Activated CD4-positive, alpha-beta memory T cell treated with anti-CD3 and anti-CD28 coated beads for 36 hours (primary cell): ENCODE measurements around the gene ARHGEF37. TPM values are rescaled to one million over a fixed set of nuclear protein-coding genes. Genes with fewer than 3 reads are reported as not detected.
"Not testable (repeated sequence)": the region's sequence is repeated elsewhere in the genome, so short reads cannot be mapped to it uniquely, and the experiment has no call there.

Experiments used
- CTCF ChIA-PET: fragments of 350-600 bp; sonication (Branson Sonifier 250); formaldehyde crosslinking; loops from one replicate; lab custom pipeline; 2021; ENCODE audit warnings: antibody characterized with exemption, inconsistent platforms; lab: Charles Lee
- POLR2A ChIA-PET: fragments of 350-600 bp; sonication (Branson Sonifier 250); formaldehyde crosslinking; loops from one replicate; lab custom pipeline; 2021; ENCODE audit warnings: antibody characterized with exemption; lab: Charles Lee
- DNase-seq: peaks from one replicate; pipeline ENCODE4 v3.0.0-alpha.2; 2020
- H3K27ac Mint-ChIP-seq: one replicate; pipeline ENCODE4 v1.8.0; 2021; ENCODE audit warnings: mixed read lengths
- H3K27me3 Mint-ChIP-seq: one replicate; pipeline ENCODE4 v1.8.0; 2021; ENCODE audit warnings: mixed read lengths
- H3K36me3 Mint-ChIP-seq: one replicate; pipeline ENCODE4 v1.8.0; 2021; ENCODE audit warnings: mixed read lengths
- H3K4me1 Mint-ChIP-seq: one replicate; pipeline ENCODE4 v1.8.0; 2021; ENCODE audit warnings: low read depth, mixed read lengths
- H3K4me3 Mint-ChIP-seq: one replicate; pipeline ENCODE4 v1.8.0; 2021; ENCODE audit warnings: mild to moderate bottlenecking, mixed read lengths
- H3K9me3 Mint-ChIP-seq: one replicate; pipeline ENCODE4 v1.8.0; 2021; ENCODE audit warnings: mixed read lengths
- intact Hi-C: fragments of 100-400 bp; cut with micrococcal nuclease; formaldehyde crosslinking; loops from one replicate; pipeline ENCODE4 v1.15.1; 2023
- total RNA-seq, 2 experiments: library from RNA; stranded (reverse); gene quantifications; one replicate each; pipeline ENCODE4 v1.2.3, GENCODE V29; 2021

ARHGEF37 gene
- total RNA-seq, 2 experiments from 2014 or later = 0.69 to 0.77 TPM

DNA sequence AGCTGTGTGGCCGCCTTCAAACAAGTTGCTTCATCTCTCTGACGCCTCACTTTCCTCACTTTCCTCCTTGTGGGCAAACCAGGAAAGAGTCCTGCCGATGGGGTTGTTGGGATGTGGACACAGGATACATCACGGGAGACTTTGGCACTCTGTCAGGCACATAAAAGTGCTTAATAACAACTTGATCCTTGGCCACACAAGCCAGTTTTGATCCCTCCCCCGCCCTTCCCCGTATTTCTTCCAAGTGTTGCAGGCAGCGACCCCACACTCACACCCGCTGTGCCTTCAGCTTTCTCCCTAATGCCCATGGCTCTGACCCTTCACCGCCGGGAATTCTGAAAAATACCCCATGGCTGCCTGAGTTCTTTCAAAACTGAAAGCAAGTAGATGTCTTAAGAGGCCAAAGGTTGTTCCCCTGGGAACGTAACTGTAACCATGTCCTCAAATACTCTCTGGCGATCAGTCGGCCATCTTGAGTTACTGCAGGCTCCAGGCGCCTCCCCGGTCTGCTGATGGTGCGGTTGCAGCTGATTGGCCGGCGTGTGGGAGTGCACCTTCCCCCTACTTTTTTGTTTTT lies 59.8 kb downstream of the ARHGEF37 start:
- no peaks in the 10 kb centered on the region for H3K36me3 Mint-ChIP-seq
- no peaks in the 10 kb centered on the region for H3K27me3 Mint-ChIP-seq
- ChIA-PET CTCF (interaction anchor here (1.1 to 16.8 kb wide), 3 partner anchors 8 to 190 kb away, joined by 3 to 239 read pairs (median 5); no protein-coding TSS in a partner anchor), POLR2A (no interaction called here)
- intact Hi-C loops = no loop called here
- no peaks in the 10 kb centered on the region for H3K9me3 Mint-ChIP-seq
- H3K27ac Mint-ChIP-seq = no peak overlapping the region
- H3K4me1 Mint-ChIP-seq = no peaks in the 10 kb centered on the region
- DNase-seq = no peak
- H3K4me3 Mint-ChIP-seq = no peak overlapping the region

DNA sequence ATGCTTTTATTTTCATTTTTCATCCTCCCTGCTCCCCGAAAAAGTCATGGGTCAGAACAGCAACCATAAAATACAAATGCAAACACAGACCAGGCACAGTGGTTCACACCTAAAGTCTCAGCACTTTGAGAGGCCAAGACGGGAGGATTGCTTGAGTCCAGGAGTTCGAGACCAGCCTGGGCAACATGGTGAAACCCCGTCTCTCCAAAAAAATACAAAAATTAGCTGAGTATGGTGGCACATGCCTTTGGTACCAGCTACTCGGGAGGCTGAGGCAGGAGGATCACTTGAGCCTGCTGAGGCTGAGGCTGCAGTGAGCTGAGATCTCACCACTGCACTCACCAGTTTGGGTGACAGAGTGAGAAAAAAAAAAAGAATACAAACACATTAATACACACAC lies 60.3 kb downstream of the ARHGEF37 start:
- CTCF ChIA-PET = interaction anchor here (0.7 to 16.8 kb wide), 3 partner anchors 15 to 189 kb away, joined by 3 to 239 read pairs (median 3); no protein-coding TSS in a partner anchor
- Mint-ChIP-seq H3K27ac (no peak overlapping the region), H3K4me1 (peaks cover 3% of the 10 kb centered on the region), H3K4me3 (no peak overlapping the region), H3K9me3 (no peaks in the 10 kb centered on the region), H3K27me3 (no peaks in the 10 kb centered on the region), H3K36me3 (no peaks in the 10 kb centered on the region)
- no peak for DNase-seq
- intact Hi-C loops = no loop called here
- POLR2A ChIA-PET = no interaction called here

DNA sequence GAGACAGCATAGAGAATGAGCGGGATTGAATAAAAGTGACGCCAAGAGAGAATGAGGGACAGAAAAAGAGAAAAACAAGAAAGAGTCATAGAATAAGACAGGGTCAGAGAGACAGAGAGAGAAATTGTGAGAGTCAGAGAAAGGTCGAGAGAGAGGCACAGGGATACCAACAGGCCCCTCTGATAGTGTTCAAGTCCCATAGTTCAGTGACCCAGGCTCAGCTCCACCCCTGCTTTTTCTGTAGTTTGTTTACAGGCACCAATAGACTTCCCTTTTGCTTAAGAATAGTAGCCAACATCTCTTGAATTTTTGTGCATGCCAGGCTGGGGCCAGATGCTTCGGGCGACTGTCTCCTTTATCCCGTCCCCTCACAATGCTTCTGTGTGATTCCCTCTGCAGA lies 62.5 kb downstream of the ARHGEF37 start:
- intact Hi-C loops = no loop called here
- Mint-ChIP-seq H3K9me3 (no peaks in the 10 kb centered on the region), H3K4me3 (no peak overlapping the region), H3K27ac (no peak overlapping the region), H3K4me1 (peaks cover 6% of the 10 kb centered on the region), H3K36me3 (no peaks in the 10 kb centered on the region), H3K27me3 (no peaks in the 10 kb centered on the region)
- POLR2A ChIA-PET = no interaction called here
- CTCF ChIA-PET = interaction anchor here (1.6 to 16.8 kb wide), 4 partner anchors 13 to 347 kb away, joined by 3 to 239 read pairs (median 5); no protein-coding TSS in a partner anchor
- DNase-seq = no peak

DNA sequence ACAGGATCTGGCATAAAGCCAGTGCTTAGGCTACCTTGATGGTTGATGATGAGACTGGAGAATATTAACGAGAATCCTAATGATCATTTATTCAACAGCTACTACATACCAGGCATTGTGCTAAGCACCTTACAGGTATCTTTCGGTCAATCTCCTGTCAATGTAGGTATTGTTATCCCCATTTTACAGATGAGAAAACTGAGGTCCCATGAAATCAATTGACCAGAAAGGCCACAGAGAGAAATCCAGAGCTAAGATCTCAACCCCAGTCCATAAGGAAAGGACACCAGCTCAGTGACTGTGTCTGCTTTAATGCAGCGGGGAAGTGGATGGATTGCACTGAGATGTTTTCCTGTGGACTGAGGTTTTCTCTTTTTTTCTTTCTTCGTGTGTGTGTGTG lies 63.3 kb downstream of the ARHGEF37 start:
- no peak for DNase-seq
- H3K36me3 Mint-ChIP-seq = no peaks in the 10 kb centered on the region
- no peaks in the 10 kb centered on the region for H3K9me3 Mint-ChIP-seq
- ChIA-PET CTCF (interaction anchor here (1.8 to 16.8 kb wide), 4 partner anchors 8 to 346 kb away, joined by 4 to 239 read pairs (median 8); no protein-coding TSS in a partner anchor), POLR2A (no interaction called here)
- H3K4me3 Mint-ChIP-seq = no peak overlapping the region
- no peak overlapping the region for H3K27ac Mint-ChIP-seq
- H3K4me1 Mint-ChIP-seq = peaks cover 6% of the 10 kb centered on the region
- no peaks in the 10 kb centered on the region for H3K27me3 Mint-ChIP-seq
- intact Hi-C loops = loop anchor here (5.0 kb wide), 1 partner anchor 358 kb away; the partner anchor contains the start of genes HMGXB3 and TIGD6

DNA sequence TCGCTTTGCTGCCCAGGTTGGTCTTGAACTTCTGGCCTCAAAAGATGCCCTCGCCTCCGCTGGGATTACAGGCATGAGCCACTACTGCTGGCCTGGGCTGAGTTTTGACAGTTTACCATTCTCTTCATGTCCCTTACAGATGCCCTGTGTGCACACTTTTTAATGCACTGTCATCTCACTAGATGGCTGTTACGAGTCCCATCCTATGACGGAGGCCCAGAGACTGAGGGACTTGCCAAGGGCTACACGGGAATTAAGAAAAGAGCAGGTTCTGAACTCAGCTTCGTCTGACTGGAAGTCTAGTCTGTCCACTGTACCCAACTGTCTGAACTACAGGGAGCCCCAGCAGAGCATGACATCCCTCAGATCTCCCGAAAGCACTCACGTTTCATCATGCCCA lies 63.9 kb downstream of the ARHGEF37 start:
- no peaks in the 10 kb centered on the region for H3K9me3 Mint-ChIP-seq
- no peaks in the 10 kb centered on the region for H3K36me3 Mint-ChIP-seq
- peaks cover 6% of the 10 kb centered on the region for H3K4me1 Mint-ChIP-seq
- CTCF ChIA-PET = interaction anchor here (1.1 to 16.8 kb wide), 3 partner anchors 9 to 186 kb away, joined by 5 to 239 read pairs (median 9); no protein-coding TSS in a partner anchor
- DNase-seq = no peak
- H3K27ac Mint-ChIP-seq = no peak overlapping the region
- intact Hi-C loops = loop anchor here (5.0 kb wide), 1 partner anchor 357 kb away; the partner anchor contains the start of genes HMGXB3 and TIGD6
- POLR2A ChIA-PET = no interaction called here
- no peaks in the 10 kb centered on the region for H3K27me3 Mint-ChIP-seq
- no peak overlapping the region for H3K4me3 Mint-ChIP-seq

DNA sequence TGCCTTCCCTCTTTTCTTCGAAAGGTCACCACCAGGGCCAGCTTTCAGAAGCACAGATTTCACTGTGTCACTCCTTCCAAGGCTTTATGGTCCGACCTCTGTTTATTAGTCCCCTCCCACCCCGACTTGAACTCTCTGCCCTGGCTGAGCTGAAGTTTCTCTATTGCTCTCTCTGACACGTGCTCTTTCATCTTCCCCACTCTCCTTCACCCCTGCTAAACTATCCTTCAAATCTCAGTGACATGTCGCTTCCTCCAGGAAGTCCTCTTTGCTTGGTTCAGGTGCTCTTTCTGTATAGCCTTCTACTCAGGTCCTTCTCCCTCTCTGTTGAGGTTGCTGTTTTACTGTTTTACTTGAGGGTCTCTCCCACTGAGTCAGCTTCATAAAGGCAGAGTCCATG lies 64.4 kb downstream of the ARHGEF37 start:
- POLR2A ChIA-PET = no interaction called here
- DNase-seq = no peak
- intact Hi-C loops = loop anchor here (5.0 kb wide), 1 partner anchor 357 kb away; the partner anchor contains the start of genes HMGXB3 and TIGD6
- Mint-ChIP-seq H3K4me3 (no peak overlapping the region), H3K27me3 (no peaks in the 10 kb centered on the region), H3K36me3 (no peaks in the 10 kb centered on the region), H3K4me1 (peaks cover 6% of the 10 kb centered on the region), H3K27ac (no peak overlapping the region), H3K9me3 (no peaks in the 10 kb centered on the region)
- CTCF ChIA-PET = interaction anchor here (1.1 to 16.8 kb wide), 4 partner anchors 9 to 185 kb away, joined by 4 to 239 read pairs (median 7); no protein-coding TSS in a partner anchor

DNA sequence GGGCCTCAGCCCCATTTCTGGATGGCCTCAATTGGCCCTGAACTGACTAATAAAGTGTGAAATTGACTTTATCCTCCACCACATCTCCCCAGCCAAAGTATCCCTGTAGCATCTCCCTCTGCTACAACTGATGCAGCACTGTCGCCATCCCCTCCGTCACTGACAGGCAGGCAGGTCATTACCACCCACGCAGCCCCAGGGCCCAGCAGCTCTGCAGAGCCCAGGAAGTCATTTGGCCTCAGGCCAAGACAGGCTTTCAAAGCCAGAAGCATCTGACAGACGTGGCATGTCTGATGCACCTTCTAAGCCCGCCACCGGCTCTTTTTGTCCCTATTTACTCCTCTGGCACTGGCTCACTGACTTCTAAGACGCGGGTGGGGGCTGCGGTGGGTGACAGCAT lies 65.3 kb downstream of the ARHGEF37 start:
- Mint-ChIP-seq H3K27ac (no peak overlapping the region), H3K4me1 (peaks cover 6% of the 10 kb centered on the region), H3K9me3 (no peaks in the 10 kb centered on the region), H3K4me3 (no peak overlapping the region), H3K27me3 (no peaks in the 10 kb centered on the region), H3K36me3 (no peaks in the 10 kb centered on the region)
- intact Hi-C loops = loop anchor here (5.0 kb wide), 1 partner anchor 356 kb away; the partner anchor contains the start of genes HMGXB3 and TIGD6
- CTCF ChIA-PET = interaction anchor here (1.1 to 16.8 kb wide), 4 partner anchors 10 to 184 kb away, joined by 4 to 239 read pairs (median 7); no protein-coding TSS in a partner anchor
- DNase-seq = peak; percentile 63
- POLR2A ChIA-PET = no interaction called here

DNA sequence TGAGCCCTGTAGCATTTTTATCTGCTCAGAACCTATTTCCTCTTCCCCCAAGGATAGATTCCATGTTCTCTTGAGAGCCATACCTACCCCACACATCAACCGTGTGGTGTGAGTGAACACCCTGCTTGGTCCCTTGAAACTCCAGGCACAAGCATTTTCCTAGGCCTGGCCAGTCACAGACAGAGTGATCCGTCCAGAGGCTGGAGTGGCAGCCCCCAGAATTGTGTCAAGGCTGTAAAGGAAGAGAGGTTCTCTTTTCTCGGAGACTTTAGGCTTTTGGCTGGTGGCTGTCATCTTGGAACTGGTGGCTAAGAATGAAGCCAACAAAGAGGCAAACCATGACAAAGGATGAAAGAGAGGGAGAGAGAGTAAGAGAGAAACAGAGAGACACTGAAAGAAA lies 66.0 kb downstream of the ARHGEF37 start:
- Mint-ChIP-seq H3K36me3 (no peaks in the 10 kb centered on the region), H3K4me1 (peaks cover 6% of the 10 kb centered on the region)

DNA sequence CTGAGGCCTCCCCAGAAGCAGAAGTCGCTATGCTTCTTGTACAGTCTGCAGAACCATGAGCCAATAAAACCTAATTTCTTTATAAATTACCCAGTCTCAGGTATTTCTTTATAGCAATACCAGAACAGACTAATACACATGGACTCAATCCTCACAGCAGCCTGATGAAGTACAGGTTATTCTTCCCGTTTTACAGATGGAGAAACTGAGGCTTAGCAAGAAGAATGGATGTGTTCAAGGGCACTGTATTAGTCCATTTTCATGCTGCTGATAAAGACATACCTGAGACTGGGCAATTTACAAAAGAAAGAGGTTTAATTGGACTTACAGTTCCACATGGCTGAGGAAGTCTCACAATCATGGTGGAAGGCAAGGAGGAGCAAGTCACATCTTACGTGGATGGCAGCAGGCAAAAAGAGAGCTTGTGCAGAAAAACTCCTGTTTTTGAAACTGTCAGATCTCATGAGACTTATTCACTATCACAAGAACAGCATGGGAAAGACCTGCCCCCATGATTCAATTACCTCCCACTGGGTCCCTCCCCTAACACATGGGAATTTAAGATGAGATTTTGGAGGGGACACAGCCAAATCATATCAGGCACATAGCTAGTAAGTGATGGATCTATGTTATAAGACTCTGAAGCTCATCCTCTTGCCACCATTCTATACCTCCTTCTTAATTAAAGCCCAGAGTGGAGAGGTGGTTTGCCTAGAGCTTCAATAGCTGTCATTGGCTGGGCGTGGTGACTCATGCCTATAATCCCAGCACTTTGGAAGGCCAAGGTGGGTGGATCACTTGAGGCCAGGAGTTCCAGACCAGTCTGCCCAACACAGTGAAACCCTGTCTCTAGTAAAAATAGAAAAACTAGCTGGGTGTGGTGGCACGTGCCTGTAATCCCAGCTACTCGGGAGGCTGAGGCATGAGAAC lies 67.4 kb downstream of the ARHGEF37 start:
- POLR2A ChIA-PET, H3K4me3 Mint-ChIP-seq, H3K9me3 Mint-ChIP-seq, H3K27ac Mint-ChIP-seq, H3K36me3 Mint-ChIP-seq, H3K27me3 Mint-ChIP-seq, H3K4me1 Mint-ChIP-seq: not testable (repeated sequence)
- CTCF ChIA-PET = interaction anchor here (1.0 to 1.5 kb wide), 3 partner anchors 8 to 313 kb away, joined by 3 to 5 read pairs (median 4); no protein-coding TSS in a partner anchor
- peak; percentile 38 for DNase-seq
- intact Hi-C loops = loop anchor here (5.0 kb wide), 1 partner anchor 354 kb away; the partner anchor contains the start of genes HMGXB3 and TIGD6

More for the DNA sequence above, 66.0 kb downstream of the ARHGEF37 start:
- Mint-ChIP-seq H3K4me3 (no peak overlapping the region), H3K9me3 (no peaks in the 10 kb centered on the region), H3K27me3 (no peaks in the 10 kb centered on the region), H3K27ac (no peak overlapping the region)
- intact Hi-C loops = loop anchor here (5.0 kb wide), 1 partner anchor 355 kb away; the partner anchor contains the start of genes HMGXB3 and TIGD6
- DNase-seq = no peak
- ChIA-PET POLR2A (no interaction called here), CTCF (interaction anchor here (1.5 to 1.6 kb wide), 2 partner anchors 20 to 187 kb away, joined by 3 to 4 read pairs; no protein-coding TSS in a partner anchor)

DNA sequence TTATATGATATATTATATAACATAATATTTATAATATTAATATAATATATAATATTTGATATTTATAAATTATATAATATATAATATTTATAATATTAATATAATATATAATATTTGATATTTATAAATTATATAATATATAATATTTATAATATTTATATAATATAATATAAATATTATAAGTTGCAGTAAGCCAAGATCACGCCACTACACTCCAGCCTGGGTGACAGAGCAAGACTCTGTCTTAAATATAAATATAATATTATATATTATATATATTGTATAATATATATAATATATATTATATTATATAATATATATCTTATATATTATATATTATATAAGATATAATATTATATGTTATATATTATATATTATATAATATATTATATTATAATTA lies 68.4 kb downstream of the ARHGEF37 start:
- H3K4me3 Mint-ChIP-seq, H3K4me1 Mint-ChIP-seq, POLR2A ChIA-PET, H3K36me3 Mint-ChIP-seq, H3K27ac Mint-ChIP-seq, DNase-seq, H3K9me3 Mint-ChIP-seq, H3K27me3 Mint-ChIP-seq: not testable (repeated sequence)
- intact Hi-C loops = loop anchor here (5.0 kb wide), 2 partner anchors 73 to 353 kb away; partner anchors contain the start of genes HMGXB3 and TIGD6
- CTCF ChIA-PET = interaction anchor here (1.1 kb wide), 1 partner anchor 312 kb away, joined by 4 read pairs; no protein-coding TSS in a partner anchor

DNA sequence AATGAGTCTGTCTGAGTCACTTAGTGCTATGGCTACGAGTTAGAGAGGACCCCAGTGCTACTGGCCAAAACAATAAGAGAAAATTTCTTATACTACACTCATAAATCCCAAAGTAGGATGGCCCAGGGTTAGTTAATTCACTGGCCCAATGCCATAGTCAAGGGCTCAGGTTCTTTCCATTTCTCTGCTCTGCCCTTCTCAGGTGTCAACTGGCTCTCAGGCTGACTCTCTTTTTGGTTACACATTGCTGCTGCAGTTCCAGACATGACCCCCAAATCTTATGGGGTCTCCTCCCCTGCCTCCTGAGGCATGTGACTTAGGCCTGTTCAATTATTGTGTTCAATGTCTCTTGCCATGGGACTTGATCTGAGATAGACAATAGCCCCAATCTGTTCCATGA lies 70.4 kb downstream of the ARHGEF37 start:
- peak overlapping the region; percentile 19 for H3K27ac Mint-ChIP-seq
- H3K36me3 Mint-ChIP-seq = no peaks in the 10 kb centered on the region
- CTCF ChIA-PET = interaction anchor here (1.7 kb wide), 1 partner anchor 15 kb away, joined by 8 read pairs; no protein-coding TSS in a partner anchor
- no peak overlapping the region for H3K4me3 Mint-ChIP-seq
- H3K4me1 Mint-ChIP-seq = peaks cover 2% of the 10 kb centered on the region
- peaks cover 3% of the 10 kb centered on the region for H3K9me3 Mint-ChIP-seq
- intact Hi-C loops = loop anchor here (5.0 kb wide), 1 partner anchor 71 kb away; no protein-coding TSS in a partner anchor
- no peaks in the 10 kb centered on the region for H3K27me3 Mint-ChIP-seq
- peak; percentile 32 for DNase-seq
- POLR2A ChIA-PET = no interaction called here
